Sciatic nerve (tissue), 2 donors: ENCODE data around the gene GFRA1. TPM values are rescaled to one million over a fixed set of nuclear protein-coding genes. Genes with fewer than 3 reads are reported as not detected.
"Not testable (repeated sequence)": the region's sequence is repeated elsewhere in the genome, so short reads cannot be mapped to it uniquely, and the experiment has no call there.

ENCODE experiments used
- ATAC-seq: fragments of 200-7000 bp; cut with Tn5 transposase; one replicate; pipeline ENCODE4 v1.9.1; 2020; ENCODE audit warnings: mild to moderate bottlenecking, moderate library complexity
- DNase-seq: peaks from one replicate; pipeline ENCODE4 v3.0.0-alpha.2; 2020; ENCODE audit warnings: low spot score
- intact Hi-C: fragments of 100-400 bp; cut with DNase I; formaldehyde crosslinking; loops from one replicate; pipeline ENCODE4 v1.14.2; 2022
- total RNA-seq: library from RNA; stranded (reverse); fragmentation: NEBNext Ultra II Directional; extraction: Animal tissue kit (Norgen Biotek cat#: 25700); gene quantifications from one replicate; pipeline ENCODE4 v1.2.1, GENCODE V29; 2021
- donor health status: DM: no; HTN: no; CAD: no.
- donor health status: DM: no; HTN: no; CAD: no.

Gene GFRA1
- total RNA-seq, 1 donor from 2014 or later = 65.8 TPM

DNA sequence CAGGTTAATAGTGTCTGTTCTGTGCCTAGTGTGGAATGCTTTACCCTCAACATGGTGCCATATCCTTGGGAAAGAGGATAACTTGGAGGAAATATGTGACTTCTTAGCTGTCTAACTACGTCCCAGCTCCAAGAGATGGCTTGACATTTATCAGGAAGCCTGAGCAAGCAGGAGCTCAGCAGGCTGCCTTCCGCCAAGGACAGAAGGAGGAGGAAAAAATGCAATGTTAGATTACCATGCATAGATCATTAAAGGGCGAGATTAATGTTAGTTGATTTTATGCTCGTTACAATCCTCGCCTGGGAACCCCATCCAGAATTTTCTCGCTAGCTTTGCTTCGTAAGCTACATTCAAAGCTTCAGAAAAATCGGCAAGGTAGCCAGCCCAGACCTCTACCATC is 97.8 kb downstream of the GFRA1 start:
- intact Hi-C loops = no loop called here
- ATAC-seq (no peak), DNase-seq (no peak)

DNA sequence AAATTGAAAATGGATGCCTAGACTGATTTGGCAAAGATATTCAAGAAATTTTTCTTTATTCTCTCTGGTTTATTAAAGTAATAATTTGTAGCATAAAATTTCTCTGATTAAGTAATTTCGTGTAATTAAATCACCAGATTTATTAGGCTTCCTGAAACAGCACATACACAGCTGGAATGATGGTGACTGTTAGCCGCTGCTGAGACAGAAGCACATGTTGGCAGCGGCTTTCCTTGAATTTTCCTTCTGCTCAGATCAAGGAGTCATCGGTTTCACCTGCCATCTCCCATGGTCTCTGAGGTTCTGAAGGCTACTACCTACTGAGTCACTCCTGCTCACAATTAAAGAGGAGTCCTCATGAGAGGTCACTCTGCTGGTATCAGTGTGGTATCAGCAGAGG is 101.5 kb downstream of the GFRA1 start:
- intact Hi-C loops = no loop called here
- ATAC-seq (no peak), DNase-seq (no peak)

DNA sequence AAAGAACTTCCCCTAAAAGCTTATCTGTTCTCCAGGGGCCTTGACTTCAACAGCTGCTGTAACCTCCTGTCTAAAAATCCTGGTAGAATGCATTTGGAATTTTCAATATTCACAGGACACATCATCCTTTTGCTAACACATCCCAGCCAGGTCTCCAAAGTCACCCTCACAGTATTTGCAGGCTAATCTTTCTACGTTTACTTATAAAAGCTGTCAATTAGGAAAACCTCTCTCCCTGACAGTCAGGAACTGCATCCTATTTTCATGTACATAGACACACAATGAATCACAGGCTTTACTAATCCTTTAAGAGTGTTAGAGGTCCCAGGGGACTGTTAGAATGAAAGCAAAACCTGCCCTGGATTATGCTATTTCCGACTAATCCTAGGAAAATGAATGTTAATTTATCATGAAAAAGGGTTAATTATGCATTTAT is 102.2 kb downstream of the GFRA1 start:
- intact Hi-C loops = no loop called here
- ATAC-seq = no peak
- DNase-seq = no peak

DNA sequence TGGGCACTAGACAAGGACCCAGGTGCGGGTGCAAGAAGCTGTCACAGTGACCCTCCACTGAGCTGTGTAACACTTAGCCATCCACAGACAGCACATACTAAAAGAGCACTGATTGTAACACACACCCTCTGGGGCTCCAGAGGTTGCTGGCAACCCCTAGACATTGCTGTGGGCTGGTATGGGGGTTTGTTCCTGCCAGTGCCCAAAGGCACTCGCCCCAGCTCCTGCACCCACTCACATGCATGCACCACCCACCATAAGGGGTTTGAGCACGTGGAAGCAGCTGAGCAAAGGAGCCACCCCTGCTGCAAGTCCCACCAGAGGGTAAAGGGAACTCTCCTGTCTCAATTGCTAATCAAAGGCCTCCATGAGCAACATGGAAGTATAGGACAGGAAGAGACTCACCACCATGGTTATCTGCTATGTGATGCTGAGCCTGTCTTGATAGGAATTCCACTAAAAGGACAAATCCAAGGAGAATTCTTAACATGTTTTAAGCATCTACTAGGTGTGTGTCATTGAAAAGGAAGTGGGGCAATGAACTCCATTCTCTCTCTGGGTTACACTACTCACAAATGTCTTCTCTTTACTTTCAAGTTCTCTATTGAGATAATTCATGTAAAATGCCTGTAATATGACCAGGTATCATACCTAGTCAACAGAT is 103.1 kb downstream of the GFRA1 start:
- ATAC-seq (no peak), DNase-seq (no peak)
- intact Hi-C loops = no loop called here

DNA sequence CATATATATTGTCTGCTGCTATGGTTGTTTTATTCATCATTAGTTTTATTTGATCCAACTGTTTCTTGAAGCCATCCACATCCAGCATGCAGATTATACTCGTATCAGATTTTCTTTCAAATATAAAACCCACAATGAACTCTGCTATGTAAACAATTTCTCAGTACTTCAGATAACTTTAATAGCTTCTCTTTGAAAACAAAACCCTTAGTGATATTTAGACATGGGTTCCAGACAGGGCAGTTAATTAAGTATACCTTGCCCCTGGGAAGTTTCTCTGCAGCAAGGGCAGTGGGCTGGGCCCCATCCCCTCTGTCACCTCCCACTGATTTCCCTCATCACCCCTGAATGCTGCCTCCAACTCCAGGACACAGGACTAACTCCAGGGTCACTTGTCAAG is 104.3 kb downstream of the GFRA1 start:
- DNase-seq (no peak), ATAC-seq (no peak)
- intact Hi-C loops = no loop called here

DNA sequence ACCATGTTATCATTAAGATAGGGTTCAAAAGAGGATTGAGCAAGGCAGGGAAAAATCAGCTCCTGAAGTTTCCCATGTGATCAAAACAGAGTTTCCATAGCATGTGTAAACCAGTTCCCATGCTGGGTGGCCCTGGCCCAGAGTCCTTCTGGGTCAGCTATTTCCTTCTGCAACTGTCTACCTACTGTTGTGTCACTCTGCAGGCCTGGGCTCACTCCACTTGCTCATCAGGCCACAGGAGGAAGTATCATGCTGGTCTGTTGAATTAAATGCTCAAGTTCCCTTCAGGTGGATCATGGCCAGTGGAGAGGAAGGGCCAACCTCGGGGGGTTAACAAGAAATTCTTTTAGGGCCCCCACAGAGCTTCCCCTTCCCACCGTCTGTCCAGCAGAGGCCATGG is 104.7 kb downstream of the GFRA1 start:
- intact Hi-C loops = no loop called here
- DNase-seq (no peak), ATAC-seq (no peak)

DNA sequence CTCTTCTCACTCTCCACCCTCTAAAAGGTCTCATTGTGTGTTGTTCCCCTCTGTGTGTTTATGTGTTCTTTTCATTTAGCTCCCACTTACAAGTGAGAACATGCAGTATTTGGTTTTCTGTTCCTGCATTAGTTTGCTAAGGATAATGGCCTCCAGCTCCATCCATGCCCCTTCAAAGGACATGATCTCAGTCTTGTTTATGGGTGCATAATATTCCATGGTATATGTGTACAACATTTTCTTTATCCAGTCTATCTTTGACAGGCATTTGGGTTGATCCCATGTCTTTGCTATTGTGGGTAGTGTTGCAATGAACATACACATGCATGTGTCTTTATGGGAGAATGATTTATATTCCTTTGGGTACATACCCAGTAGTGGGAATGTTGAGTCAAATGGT is 107.1 kb downstream of the GFRA1 start:
- DNase-seq, ATAC-seq, intact Hi-C loops: not testable (repeated sequence)

DNA sequence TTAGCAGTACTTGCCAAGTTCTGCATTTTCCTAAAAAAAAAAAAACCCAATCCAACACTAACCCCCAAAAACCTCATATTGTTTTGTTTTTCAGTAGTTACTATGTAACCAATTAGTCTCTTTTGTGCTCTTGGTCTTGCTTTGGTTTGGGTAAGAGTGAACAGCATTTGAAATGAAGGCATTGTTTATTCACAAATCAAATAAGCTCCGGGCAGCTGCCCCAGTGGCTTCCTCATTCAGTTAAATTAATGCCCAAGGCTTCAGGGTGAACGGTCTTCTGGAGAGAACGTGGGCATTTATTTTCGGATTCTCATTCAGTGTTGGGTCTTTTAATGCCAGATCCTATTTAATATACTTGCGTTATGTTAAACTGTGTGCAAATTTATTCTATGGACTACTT is 108.7 kb downstream of the GFRA1 start:
- intact Hi-C loops = no loop called here
- ATAC-seq (no peak), DNase-seq (no peak)

DNA sequence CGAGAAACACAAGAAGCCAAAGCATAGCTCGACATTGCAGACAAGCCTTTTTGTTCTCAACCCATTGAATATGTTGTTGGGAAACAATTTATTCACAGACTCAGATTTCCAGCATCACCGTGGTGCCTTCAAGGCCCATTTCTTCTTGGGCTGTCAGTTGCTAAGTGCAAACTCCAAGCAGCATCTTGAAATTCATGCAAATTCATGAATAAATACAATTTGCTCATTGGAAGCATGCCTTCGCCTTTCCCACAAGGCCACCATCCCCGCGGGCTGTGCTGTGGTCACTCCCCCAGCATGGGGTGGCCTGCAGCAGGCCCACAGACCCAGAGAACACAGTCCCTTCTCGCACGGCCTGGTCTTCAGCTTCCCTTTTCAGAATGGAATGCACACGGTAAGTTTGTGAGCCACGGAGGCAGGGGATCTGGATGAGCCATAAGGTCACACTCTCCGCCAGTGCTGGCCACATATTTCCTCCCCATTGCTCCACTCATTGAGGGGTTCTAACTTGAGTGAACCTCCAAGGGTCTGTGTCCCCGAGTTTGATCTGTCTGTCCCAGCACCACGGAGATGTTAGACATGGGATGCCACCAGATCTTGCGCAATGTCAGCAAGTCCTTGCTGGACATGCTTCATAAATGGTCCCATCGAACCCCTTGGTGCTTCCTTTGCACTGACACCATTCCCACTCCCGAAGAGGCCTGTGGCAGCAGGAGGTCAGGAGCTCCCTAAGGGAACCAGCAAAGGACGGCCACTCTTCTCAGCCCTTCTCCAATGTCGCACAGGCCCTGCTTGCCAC is 109.5 kb downstream of the GFRA1 start:
- intact Hi-C loops = no loop called here
- DNase-seq (no peak), ATAC-seq (no peak)

DNA sequence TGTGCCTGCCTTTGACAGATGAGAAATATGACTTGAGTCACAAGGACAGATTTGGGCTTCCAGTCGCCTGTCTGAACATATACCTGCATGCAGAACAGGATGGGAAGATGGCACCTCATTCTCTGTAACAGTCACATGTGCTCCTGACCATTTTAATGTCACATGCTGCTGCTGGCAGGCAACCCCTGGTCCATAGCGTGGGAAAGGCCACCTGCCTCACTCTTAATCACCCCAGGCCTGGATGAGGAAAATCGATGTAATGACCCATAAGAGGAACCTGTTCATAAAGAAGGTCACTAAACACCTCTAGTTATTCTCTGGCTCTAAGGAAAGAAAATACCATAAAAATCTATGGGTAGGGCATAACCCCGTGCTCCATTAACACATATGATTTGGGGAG is 110.2 kb downstream of the GFRA1 start:
- ATAC-seq (no peak), DNase-seq (no peak)
- intact Hi-C loops = no loop called here

DNA sequence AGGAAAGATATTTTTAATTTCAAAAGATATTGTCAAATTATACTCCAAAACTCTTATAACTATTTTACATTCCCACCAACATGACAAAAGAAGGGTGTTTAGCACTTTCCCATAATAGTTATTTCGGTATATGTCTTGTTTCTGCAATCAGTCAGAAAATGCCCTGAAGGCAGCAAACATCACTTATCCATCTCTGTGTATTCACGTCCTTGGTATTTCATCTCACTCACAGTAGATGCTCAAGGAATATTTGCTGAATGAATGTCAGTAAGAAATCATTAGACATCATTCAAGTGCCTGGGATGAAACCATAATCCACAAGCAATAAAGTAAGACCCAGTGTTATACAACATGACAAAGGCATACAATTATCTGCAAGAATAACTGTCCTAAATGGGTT is 112.7 kb downstream of the GFRA1 start:
- ATAC-seq (no peak), DNase-seq (no peak)
- intact Hi-C loops = no loop called here

DNA sequence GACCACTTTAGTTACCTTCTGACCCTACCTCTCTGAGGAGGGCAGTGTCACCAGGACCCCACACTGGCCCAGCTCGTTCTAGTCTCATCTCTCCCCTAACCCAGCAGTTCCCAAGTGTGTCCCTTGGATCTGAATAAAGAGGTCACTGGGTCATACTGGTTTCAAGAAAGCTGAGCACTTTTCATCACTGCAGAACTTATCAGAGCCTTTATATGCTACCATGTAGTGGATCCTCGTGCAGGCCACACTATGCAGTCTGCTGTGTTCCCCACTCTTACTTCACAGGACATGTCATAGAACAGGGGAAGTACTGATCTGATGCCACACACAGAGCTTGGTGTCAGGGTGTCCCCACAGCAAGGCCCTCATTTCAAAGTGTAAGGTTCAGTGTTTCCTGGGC is 113.8 kb downstream of the GFRA1 start:
- ATAC-seq (no peak), DNase-seq (no peak)
- intact Hi-C loops = loop anchor here (5.0 kb wide), 1 partner anchor 922 kb away; no protein-coding TSS in a partner anchor

DNA sequence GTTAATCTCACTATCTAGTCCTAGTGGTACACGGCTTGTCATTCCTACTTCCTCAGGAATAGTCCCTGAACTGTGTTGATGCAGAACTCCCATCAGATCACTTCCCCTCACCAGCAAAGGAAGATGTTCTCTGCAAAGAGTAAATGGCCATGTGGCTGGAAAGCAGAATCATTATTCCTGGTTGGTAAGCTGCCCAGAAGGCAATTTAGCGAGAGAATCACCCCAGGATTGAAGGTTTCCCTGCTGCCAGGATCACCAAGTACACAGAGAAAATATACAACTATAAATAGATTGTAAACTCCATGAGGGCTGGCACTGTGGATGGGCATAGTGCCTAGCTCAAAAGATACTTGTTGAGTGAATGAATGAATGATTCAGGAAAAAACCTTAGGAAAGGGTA is 115.0 kb downstream of the GFRA1 start:
- DNase-seq (no peak), ATAC-seq (no peak)
- intact Hi-C loops = loop anchor here (5.0 kb wide), 1 partner anchor 921 kb away; no protein-coding TSS in a partner anchor

DNA sequence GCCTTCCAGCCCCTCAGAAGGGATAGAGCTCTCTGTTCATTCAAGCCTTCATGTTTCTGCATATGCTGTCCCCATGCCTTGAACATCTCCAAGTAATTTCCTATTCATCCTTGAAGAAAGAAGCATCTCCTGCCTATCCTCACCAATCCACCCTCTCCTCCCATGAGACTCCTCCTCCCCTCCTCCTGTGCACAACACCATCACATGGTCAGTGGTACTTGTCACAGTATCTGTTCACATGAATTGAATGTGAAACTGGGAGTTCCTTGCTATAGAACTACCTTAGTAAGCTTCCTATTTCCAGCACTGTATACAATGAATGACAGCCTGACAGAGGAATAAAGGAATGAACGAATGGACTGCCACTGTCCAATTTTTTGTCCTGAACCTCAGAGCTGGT is 115.5 kb downstream of the GFRA1 start:
- intact Hi-C loops = loop anchor here (5.0 kb wide), 1 partner anchor 920 kb away; no protein-coding TSS in a partner anchor

DNA sequence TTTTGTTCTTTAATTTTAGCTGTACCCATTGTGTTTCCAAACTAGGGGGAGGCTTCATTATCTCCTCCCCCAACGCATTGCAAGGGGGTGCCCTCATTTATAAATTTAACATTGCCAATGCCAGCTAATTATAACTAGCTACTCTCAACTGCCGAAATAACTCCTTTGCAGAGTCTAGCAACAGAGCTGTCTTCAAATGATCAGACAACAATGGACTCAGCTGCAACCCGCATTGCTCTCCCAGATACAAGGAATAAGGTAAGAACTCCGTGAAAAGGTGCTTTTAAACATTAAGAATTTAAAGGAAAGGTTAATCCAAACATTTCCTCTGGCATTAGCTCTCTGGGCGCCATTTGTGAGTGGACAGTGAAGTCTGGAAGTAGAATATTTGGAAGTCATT is 116.2 kb downstream of the GFRA1 start:
- no peak for DNase-seq
- ATAC-seq = no peak
- intact Hi-C loops = loop anchor here (5.0 kb wide), 1 partner anchor 920 kb away; no protein-coding TSS in a partner anchor

More for the DNA sequence above, 115.5 kb downstream of the GFRA1 start:
- ATAC-seq (no peak), DNase-seq (no peak)

DNA sequence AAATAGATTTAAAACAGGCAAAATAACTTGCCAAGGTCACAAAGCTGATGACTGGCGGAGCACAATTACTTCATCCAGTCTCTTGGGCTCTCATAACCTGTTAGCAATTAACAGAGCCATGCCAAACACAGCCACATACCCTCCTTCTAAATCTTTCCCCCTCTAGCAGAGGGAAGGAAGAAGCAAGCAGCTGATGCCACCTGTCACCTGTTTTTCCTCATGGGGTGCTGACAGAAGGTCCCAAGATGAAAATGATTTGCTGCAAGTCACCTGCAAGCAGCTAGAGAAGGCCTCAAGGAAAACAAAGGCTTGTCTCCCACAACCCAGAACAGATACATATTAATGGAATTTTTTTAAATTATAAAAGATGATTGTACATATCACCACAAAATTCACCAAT is 117.8 kb downstream of the GFRA1 start:
- intact Hi-C loops = loop anchor here (5.0 kb wide), 1 partner anchor 918 kb away; no protein-coding TSS in a partner anchor
- no peak for ATAC-seq
- DNase-seq = no peak

DNA sequence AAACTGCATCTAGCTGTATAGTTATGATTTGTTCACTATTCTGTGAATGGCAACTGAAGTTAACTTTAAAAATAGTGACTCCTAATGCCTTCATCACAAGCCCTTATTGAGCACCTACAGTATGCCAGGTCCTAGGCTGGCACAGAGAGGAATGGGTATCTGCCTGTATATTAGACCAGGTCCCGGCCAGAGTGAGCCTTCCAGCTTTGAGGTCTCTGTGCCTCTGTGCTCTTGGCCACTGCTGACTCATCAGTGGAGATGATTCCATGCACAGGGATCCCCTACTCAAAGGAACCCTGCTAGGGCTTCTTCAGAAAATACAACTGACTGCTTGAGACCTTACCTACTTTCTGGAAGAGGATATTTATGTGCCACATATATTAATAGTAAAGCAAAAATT is 118.4 kb downstream of the GFRA1 start:
- no peak for ATAC-seq
- intact Hi-C loops = loop anchor here (5.0 kb wide), 1 partner anchor 917 kb away; no protein-coding TSS in a partner anchor
- no peak for DNase-seq

DNA sequence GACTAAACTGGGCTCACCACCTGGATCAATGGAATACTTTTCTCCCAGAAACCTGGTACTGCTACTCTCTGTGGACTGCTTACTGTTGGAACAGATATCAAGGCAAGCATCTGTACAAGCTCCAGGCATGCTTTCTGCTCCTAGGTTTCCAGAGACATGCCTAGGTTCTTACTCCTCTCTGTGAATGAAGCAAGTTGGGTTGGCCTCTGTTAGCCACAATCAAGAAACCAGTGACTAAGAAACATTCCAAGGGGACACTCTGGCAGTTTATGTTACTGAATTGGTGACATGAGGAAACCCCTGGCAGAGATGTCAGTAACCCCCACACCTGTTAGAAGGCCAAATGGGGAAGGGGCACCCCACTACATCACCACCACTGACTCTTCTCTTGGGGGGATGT is 121.9 kb downstream of the GFRA1 start:
- intact Hi-C loops = no loop called here
- DNase-seq (no peak), ATAC-seq (no peak)

DNA sequence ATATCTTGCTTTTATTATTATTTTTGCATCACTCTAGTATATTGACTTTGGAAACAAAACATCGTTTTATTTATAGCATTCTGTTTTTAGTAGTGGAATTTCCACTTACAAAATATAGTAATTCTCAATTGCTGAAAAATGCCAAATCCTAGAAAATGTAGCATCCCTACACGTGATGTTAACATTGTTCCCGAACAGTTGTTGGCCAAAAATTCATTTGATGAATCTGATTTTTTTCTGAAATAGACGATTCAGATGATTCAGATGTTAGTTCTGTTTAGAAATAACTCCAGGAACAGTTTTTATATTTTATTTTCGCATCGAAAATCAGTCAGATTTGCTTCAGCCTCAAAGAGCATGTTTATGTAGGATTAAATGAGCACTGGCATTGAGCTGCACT is 122.4 kb downstream of the GFRA1 start:
- DNase-seq (no peak), ATAC-seq (no peak)
- intact Hi-C loops = no loop called here

DNA sequence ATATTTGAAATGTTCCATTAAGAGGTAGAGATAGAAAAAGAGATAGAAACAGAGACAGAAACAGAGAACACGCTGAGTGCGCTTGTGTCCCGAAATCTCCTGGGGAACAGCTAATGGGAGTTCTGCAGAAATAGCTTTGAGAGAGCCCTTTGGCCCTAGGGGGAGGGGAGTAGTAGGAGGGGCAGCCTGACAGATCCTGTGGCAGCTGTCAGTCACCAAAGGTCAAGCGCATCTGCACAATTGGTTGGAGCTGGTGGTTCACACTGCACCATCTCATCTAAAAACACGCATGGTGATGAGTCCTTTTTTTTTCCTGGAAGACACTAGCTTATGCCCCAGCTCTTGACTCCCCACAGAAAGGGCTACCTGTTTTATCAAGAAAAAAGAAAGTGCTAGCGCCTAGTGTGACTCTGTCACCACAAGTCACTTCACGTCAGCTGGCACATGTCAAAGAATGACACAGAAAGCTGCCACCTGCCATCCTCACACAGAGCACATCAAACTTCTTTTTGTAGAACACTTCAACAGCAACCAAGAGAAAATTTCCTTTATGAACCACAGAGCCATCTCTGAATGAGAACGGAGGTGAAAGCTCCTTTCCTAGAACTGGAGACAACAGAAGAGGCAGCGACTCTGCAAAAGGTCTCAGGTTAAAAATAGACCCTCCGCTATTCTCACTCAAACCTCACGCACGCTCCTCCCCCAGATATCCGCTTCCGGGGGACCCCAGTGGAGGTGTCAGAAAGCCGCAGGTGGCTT is 125.7 kb downstream of the GFRA1 start:
- no peak for DNase-seq
- intact Hi-C loops = no loop called here
- no peak for ATAC-seq
